Neutrophil (primary cell): ENCODE results near the gene G3BP2.
"Not testable (repeated sequence)": the region's sequence is repeated elsewhere in the genome, so short reads cannot be mapped to it uniquely, and the experiment has no call there.

Source experiments
- H3K27ac ChIP-seq: fragments of 200-600 bp; sonication (generic); 2 replicates; pipeline ENCODE4 v1.5.1; 2016; ENCODE audit warnings: mild to moderate bottlenecking, moderate library complexity
- H3K27me3 ChIP-seq: fragments of 200-600 bp; sonication (generic); 2 replicates; pipeline ENCODE4 v1.6.0; 2016; ENCODE audit warnings: mild to moderate bottlenecking
- H3K36me3 ChIP-seq: fragments of 200-600 bp; sonication (generic); 2 replicates; pipeline ENCODE4 v1.5.1; 2017
- H3K4me1 ChIP-seq, 2 experiments: fragments of 200-600 bp in 1 of 2; sonication (generic) in 1 of 2; 1 replicate in 1 of 2; 2 replicates in 1 of 2; pipeline versions ENCODE4 v1.5.1 to v1.6.1; 2013 to 2016; ENCODE audit warnings: low read depth in 1 of 2, low read length in 1 of 2, mild to moderate bottlenecking in 1 of 2, moderate library complexity in 1 of 2; ENCODE audit not compliant: control insufficient read depth in 1 of 2, insufficient read depth in 1 of 2
- H3K4me3 ChIP-seq, 2 experiments: fragments of 200-600 bp in 1 of 2; sonication (generic) in 1 of 2; 1 replicate in 1 of 2; 2 replicates in 1 of 2; pipeline ENCODE4 v1.5.1; 2013 to 2016; ENCODE audit warnings: low read depth in 1 of 2, low read length in 1 of 2, mild to moderate bottlenecking in 1 of 2, moderate library complexity in 1 of 2
- H3K9me3 ChIP-seq: fragments of 200-600 bp; sonication (generic); 2 replicates; pipeline ENCODE4 v1.5.1; 2016
- TF ChIP-seq, protein P1 (sequence below): fragments of 200-600 bp; sonication (generic); IDR thresholded peaks from 2 replicates; pipeline ENCODE4 v1.5.1; 2016; ENCODE audit warnings: antibody characterized with exemption

Gene G3BP2

DNA sequence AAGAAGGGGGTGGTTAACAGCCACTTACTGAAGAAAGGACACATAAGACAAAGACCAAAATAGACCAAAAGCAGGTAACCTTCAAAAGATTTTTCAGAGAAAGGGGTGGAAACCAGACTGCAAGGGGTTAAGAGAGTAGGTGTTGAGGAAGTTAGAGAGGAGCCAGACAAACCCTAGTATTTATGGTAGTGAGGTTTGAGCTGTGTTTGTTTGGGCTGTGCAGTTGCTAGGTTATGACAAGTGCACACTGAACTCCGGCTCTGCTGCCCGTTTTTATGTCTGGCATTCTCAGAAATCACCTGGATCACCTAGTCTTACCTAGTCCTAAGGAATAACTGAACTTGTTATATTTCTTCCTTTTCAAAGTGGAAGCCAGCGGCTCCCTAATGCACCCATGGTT lies 22.9 kb upstream of the G3BP2 start:
- peaks cover 9 to 12% of the 10 kb centered on the region in 2 experiments for H3K4me1 ChIP-seq
- H3K4me3 ChIP-seq: no peak overlapping the region
- no peaks in the 10 kb centered on the region for H3K9me3 ChIP-seq
- TF ChIP-seq, protein P1, sequence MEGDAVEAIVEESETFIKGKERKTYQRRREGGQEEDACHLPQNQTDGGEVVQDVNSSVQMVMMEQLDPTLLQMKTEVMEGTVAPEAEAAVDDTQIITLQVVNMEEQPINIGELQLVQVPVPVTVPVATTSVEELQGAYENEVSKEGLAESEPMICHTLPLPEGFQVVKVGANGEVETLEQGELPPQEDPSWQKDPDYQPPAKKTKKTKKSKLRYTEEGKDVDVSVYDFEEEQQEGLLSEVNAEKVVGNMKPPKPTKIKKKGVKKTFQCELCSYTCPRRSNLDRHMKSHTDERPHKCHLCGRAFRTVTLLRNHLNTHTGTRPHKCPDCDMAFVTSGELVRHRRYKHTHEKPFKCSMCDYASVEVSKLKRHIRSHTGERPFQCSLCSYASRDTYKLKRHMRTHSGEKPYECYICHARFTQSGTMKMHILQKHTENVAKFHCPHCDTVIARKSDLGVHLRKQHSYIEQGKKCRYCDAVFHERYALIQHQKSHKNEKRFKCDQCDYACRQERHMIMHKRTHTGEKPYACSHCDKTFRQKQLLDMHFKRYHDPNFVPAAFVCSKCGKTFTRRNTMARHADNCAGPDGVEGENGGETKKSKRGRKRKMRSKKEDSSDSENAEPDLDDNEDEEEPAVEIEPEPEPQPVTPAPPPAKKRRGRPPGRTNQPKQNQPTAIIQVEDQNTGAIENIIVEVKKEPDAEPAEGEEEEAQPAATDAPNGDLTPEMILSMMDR: no peak
- H3K27ac ChIP-seq: no peak overlapping the region
- H3K36me3 ChIP-seq: no peaks in the 10 kb centered on the region
- H3K27me3 ChIP-seq: no peaks in the 10 kb centered on the region

DNA sequence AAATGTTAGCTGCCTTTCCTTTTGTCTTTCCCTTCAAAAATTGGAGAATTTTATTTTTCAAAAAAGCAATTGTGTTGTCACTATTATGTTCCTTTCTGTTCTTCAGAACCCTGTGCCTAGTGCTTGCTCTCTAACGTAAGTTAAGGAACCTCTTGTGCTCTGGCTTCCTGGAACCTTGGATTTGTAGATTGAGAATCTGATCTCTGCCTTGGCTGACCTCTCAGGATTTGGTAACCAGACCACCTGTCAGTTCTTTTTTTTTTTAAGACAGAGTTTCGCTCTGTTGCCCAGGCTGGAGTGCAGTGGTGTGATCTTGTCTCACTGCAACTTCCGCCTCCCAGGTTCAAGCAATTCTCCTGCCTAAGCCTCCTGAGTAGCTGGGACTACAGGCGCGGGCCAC lies 18.9 kb upstream of the G3BP2 start:
- H3K27me3 ChIP-seq, H3K4me1 ChIP-seq, H3K36me3 ChIP-seq, H3K4me3 ChIP-seq, H3K9me3 ChIP-seq, H3K27ac ChIP-seq: not testable (repeated sequence)

DNA sequence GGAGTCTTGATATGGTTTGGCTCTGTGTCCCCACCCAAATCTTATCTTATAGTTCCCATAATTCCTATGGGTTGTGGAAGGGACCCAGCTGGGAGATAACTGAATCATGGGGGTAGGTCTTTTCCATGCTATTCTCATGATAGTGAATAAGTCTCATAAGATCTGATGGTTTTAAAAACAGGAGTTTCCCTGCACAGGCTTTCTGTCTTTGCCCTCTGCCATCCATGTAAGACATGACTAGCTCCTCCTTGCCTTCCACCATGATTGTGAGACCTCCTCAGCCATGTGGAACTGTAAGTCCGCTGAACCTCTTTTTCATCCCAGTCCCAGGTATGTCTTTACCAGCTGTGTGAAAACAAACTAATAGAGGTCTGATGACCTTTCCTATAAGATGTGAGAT lies 13.9 kb upstream of the G3BP2 start:
- H3K27ac ChIP-seq, H3K4me1 ChIP-seq, H3K9me3 ChIP-seq, H3K4me3 ChIP-seq, H3K36me3 ChIP-seq, H3K27me3 ChIP-seq: not testable (repeated sequence)

DNA sequence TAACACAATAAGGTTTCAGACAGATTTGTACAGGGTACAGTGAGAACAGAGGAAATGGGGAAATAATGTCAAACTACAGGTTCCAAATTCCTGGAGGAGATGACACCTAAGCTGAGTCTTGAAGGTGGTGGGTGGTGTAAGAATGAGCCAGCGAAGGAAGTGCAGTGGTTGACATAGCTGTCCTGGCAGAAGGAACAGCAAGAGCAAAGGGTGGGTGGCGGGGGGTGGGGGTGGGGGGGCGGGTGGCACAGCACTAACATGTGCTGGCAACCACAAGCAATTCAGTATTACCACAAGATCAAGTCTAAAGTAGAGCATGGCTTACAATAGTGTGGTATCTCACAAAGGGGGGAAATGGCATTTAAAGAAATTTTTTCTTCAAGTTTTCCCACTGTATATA lies 13.1 kb upstream of the G3BP2 start:
- Histone ChIP-seq H3K4me1 (no peaks in the 10 kb centered on the region), H3K27ac (no peak overlapping the region)
- TF ChIP-seq, protein P1: no peak

DNA sequence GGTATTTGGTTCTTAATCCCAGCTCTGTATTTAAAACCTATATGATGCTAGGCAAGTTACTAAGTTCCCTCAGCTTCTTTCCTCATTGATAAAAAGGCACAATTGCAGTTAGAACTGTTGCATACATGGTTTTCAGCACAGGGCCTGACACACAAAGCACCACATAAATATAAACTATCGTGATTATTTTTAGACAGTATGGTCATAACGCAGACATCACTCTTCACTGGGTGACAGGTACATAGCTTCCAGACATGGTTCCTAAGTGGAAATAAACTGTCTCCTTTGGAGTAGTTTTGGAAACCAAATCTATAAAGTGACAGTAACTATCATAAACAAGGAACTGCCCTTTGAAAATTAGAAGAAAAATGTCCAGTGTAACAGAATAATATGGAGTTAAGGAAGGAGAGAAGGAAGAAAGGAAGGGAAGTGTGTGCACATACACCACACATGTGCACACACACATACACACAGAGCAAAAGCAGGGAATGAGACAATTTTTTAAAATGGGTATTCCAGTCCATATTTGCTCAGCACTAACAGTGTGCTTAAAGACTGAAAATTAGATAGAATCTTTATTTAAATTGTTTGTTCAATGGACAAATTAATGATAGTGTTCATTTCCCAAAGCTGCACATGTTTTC lies 12.5 kb upstream of the G3BP2 start:
- no peak overlapping the region for H3K27ac ChIP-seq
- no peaks in the 10 kb centered on the region for H3K4me1 ChIP-seq
- H3K4me3 ChIP-seq: no peak overlapping the region
- no peaks in the 10 kb centered on the region for H3K27me3 ChIP-seq
- no peaks in the 10 kb centered on the region for H3K36me3 ChIP-seq
- H3K9me3 ChIP-seq: no peaks in the 10 kb centered on the region
- TF ChIP-seq, protein P1: no peak

More for the DNA sequence above, 13.1 kb upstream of the G3BP2 start:
- no peak overlapping the region for H3K4me3 ChIP-seq
- H3K9me3 ChIP-seq: no peaks in the 10 kb centered on the region
- no peaks in the 10 kb centered on the region for H3K36me3 ChIP-seq
- H3K27me3 ChIP-seq: no peaks in the 10 kb centered on the region

DNA sequence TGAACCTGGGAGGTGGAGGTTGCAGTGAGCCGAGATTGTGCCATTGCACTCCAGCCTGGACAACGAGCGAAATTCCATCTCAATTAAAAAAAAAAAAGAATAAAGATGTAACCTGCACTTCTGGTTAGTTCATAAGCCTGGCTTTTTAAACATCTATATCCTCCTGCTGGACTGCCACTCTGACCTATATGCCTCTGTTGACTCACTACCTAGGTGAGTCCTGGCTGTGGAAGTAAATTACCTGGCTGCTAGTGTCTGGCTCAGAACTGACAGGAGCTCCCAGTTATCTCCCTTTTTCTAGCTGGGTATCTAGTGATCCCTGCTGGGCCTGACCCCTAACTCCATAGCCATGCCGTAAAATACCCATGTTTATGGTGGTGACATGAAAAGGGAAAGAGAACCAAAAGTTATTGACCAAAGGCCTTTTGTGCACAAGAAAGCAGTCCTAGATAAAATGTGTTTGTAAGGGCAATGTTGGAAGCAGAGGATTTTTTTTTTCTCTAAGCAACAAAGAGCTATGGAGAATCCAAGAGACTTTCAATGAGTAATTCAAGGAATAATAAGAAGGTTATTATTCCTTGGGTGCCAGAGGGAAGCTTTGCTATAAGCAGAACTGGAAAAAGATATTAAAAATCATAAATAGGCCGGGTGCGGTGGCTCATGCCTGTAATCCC lies 10.4 kb upstream of the G3BP2 start:
- TF ChIP-seq, protein P1: no peak

More for the DNA sequence above, 10.4 kb upstream of the G3BP2 start:
- no peaks in the 10 kb centered on the region for H3K27me3 ChIP-seq
- no peak overlapping the region for H3K4me3 ChIP-seq
- no peaks in the 10 kb centered on the region for H3K4me1 ChIP-seq
- H3K27ac ChIP-seq: no peak overlapping the region
- no peaks in the 10 kb centered on the region for H3K36me3 ChIP-seq
- H3K9me3 ChIP-seq: no peaks in the 10 kb centered on the region
